GM13977 (cell line): ENCODE measurements around the gene RPS21.

ENCODE experiments used
- DNase-seq: peaks from one replicate; pipeline ENCODE4 v3.0.0; 2012; ENCODE audit warnings: low spot score
- in situ Hi-C: fragments of 300-500 bp; cut with MboI; formaldehyde crosslinking; loops from one replicate; pipeline ENCODE4 v1.12.0; 2022; ENCODE audit warnings: low sequenced_read_pairs, low pct_unique_long_range_greater_than_20kb, mixed read lengths, inconsistent platforms; ENCODE audit not compliant: unreplicated experiment
- TF ChIP-seq, protein P1 (sequence below): IDR thresholded peaks from 2 replicates; pipeline ENCODE4 v1.5.1; 2012; ENCODE audit warnings: mild to moderate bottlenecking, control low read depth; ENCODE audit not compliant: insufficient read depth; ENCODE audit errors: extremely low read depth, missing control alignments

RPS21 gene

DNA sequence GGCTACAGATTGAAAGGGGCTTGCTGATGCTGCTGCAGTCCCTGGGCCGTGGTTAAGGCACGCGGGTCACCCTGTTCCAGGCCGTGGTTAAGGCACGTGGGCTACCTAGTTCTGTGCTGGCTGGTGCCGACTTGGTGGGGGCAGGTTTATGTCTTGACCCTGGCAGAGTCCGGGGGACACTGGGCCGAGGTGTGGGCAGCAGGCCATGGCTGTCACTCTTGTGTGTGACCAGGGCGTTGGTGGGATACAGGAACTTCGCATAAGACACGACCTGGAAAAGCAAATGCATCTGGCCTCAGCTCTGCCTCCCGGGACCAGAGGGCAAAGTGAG is 6.4 kb downstream of the RPS21 start:
- no peak for DNase-seq
- in situ Hi-C loops = no loop called here
- TF ChIP-seq, protein P1, sequence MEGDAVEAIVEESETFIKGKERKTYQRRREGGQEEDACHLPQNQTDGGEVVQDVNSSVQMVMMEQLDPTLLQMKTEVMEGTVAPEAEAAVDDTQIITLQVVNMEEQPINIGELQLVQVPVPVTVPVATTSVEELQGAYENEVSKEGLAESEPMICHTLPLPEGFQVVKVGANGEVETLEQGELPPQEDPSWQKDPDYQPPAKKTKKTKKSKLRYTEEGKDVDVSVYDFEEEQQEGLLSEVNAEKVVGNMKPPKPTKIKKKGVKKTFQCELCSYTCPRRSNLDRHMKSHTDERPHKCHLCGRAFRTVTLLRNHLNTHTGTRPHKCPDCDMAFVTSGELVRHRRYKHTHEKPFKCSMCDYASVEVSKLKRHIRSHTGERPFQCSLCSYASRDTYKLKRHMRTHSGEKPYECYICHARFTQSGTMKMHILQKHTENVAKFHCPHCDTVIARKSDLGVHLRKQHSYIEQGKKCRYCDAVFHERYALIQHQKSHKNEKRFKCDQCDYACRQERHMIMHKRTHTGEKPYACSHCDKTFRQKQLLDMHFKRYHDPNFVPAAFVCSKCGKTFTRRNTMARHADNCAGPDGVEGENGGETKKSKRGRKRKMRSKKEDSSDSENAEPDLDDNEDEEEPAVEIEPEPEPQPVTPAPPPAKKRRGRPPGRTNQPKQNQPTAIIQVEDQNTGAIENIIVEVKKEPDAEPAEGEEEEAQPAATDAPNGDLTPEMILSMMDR = no peak

DNA sequence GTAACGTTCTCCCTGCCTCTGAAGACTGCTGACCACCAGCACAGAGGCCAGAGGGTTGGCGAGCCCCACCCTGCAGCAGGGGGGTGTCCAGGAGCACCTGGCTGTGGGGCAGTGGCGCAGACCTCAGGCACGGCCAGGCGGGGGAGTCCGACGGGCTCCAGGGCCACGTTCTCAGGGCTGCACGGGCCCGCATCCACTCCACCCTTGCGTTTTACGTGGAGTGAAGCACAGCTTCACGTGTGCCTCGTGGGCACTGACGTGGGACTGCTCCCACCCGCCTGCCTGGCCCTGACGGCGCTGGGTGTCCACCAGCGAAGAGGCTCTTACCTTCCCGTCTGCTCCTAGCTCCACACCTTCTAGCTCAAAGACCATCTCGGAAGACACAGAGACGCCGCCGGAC is 6.9 kb downstream of the RPS21 start:
- no peak for DNase-seq
- in situ Hi-C loops = no loop called here
- TF ChIP-seq, protein P1 = no peak

DNA sequence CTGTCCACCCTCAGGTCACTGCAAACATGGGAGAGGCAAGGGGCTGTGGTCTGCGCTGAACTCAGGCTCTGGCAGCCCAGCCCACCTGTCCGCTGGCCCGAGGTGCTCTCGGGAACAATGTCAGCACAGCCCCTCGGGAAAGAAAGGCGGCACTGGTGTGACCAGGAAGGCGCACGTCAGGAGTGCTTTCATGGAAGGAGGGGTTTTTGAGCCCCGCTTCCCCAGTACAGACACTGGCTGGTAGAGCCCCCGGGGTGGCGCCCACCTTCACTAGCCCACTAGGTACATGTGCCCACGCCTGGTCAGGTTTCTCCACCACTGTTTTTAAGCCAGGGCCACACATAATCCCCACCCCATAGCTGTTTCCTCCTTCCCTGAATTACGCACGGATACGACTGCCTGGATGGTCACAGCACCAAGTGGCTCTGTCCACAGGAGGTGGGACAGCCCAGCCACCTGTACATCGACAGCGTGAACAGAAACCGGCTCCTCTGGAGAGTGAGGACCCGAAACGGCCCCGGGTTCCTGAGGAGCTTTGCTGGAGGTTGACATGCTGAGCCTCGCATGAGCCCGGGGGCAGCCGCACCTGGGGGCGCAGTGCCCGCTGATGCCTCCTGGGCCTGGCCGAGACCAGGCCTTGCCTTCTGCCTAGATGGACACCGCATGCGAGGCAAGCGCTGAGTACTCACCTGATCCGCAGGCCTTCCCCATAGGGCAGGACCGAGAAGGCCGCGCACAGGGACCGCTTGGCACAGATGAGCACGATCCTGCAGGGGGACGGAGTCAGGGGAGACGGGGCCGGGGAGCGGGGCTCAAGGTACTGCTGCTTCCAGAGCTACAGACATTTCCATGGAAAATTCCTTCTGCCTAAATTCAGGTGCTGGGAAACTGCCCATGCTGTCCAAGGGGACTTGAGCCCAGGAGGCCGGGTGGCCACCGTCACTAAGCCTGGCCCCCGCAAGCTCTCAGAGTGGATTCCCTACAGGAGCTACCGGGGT is 7.6 kb downstream of the RPS21 start:
- in situ Hi-C loops = no loop called here
- TF ChIP-seq, protein P1 = no peak
- DNase-seq = no peak

DNA sequence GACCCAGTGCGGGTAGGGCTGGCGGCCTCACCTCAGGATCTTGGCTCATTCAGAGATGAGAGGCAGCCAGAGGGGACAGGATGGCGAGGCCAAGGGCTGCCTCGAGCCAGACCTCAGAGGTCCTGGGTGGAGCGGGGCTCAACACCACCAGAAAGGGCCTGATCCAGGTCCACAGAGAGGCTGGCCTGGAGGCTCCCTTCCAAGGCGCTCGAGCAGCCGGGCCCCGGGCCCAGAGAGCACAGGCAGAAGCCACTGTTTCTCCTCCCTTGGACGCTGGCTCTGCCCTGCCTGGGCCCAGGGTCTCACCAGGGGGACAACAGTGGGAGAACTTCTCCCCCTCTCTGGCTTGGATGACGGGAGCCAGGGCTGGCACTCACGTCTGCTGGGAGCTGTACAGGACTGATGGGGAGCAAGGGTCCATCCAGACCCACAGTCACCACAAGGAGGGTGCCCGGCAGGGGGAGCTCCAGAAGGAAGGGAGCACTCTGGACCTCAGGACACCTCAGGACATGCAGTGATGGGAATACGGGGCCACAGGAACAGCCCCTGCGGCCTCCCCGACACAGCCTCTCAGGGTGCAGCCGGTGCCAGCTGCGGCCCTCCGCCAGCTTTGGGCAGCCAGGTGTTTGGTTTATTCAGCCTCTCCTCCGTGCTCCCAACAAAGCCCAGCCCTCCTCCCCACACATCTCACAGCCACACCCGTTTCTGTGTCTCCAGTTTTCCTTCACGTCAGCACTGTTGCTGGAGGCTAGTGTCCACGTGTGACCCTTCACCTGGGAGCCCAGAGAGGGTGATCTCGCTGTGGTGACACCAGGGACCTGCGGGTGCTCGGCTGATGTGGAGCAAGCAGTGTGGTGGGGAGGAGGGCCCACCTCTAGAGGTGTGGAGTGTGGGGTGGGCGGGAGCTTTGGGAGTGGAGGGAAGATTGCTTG is 8.7 kb downstream of the RPS21 start:
- no peak for DNase-seq
- TF ChIP-seq, protein P1 = no peak
- in situ Hi-C loops = no loop called here

DNA sequence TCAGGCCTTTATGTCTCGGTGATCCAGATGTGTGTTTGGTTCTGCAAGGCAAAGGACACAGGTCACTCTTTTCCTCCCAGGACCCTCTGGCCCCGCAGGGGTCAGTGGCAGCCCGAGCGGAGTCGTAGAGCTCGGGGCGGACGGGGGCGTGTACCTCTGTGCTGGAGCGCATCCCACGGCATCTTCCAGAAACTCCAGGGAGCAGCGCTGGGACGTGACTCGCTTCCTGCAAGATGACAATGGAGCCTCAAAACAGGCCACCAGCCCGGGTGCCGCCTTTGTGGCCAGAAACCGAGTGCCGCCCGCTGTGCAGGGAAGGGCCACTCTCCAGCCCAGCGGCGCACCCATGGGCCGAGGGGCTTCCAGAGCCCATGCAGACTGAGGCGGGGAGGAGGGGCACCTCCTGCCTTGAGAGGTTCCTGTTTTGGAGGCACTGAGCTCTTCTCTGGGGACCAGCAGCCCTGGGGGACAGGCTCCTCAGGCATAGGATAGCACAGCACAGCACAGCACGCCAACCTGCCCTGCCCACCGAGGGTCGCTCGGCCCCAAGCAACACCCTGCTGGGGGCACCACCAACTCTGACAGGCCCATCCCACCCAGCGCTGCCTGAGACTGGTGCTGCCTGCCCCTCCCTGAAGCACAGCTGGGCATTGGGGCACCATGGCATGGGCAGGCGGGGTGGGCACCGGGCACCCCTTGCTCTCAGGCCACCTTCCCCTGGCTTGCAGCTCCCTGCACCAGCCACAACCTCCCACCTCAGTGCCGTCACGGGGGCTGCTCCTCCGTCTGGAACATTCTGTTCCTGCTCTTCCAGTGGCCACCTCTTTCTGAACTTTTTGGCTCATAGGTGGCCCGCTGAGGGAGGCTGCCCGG is 9.7 kb downstream of the RPS21 start:
- in situ Hi-C loops = no loop called here
- DNase-seq = no peak
- TF ChIP-seq, protein P1 = no peak
